Gastrocnemius medialis (tissue), 4 donors: Measurements from ENCODE around the gene CHMP4A. TPM values are rescaled to one million over a fixed set of nuclear protein-coding genes. Genes with fewer than 3 reads are reported as not detected.

Experiments
- ATAC-seq, 2 donors: fragments of 150-250 bp; one replicate each; pipeline ENCODE4 v1.9.1; 2016
- DNase-seq, 2 donors: peaks; one replicate each; pipeline ENCODE4 v3.0.0-alpha.2; 2019
- H3K27ac ChIP-seq, 4 donors: fragments of 200-600 bp; sonication (generic); 1 replicate in 1 of 4; 2 replicates in 3 of 4; pipeline ENCODE4 v1.5.1; 2016 to 2018; ENCODE audit warnings: mild to moderate bottlenecking in 2 of 4, moderate library complexity in 1 of 4
- H3K27me3 ChIP-seq, 3 donors: fragments of 200-600 bp; sonication (generic) in 2 of 3; 1 replicate in 1 of 3; 2 replicates in 2 of 3; pipeline versions ENCODE4 v1.5.1 to v1.6.0; 2016 to 2019; ENCODE audit warnings: mild to moderate bottlenecking in 1 of 3, moderate library complexity in 1 of 3
- H3K36me3 ChIP-seq, 2 donors: fragments of 200-600 bp; sonication (generic) in 1 of 2; one replicate each; pipeline ENCODE4 v1.5.1; 2017 to 2018
- H3K4me1 ChIP-seq, 2 donors: fragments of 200-600 bp; sonication (generic) in 1 of 2; one replicate each; pipeline ENCODE4 v1.5.1; 2016 to 2017; ENCODE audit warnings: mild to moderate bottlenecking in 2 of 2
- H3K4me3 ChIP-seq, 4 donors: fragments of 200-600 bp; sonication (generic) in 3 of 4; 1 replicate in 1 of 4; 2 replicates in 3 of 4; pipeline ENCODE4 v1.5.1; 2016 to 2019; ENCODE audit warnings: mild to moderate bottlenecking in 2 of 4
- H3K9me3 ChIP-seq, 3 donors: fragments of 200-600 bp; sonication (generic) in 2 of 3; 1 replicate in 1 of 3; 2 replicates in 2 of 3; pipeline ENCODE4 v1.5.1; 2016 to 2019
- POLR2A ChIP-seq, 2 donors: fragments of 450-650 bp; IDR thresholded peaks; one replicate each; pipeline ENCODE4 v1.6.1; 2017; ENCODE audit warnings: antibody characterized with exemption in 2 of 2, mild to moderate bottlenecking in 2 of 2, moderate library complexity in 2 of 2
- in situ Hi-C, 4 donors: fragments of 200-750 bp; cut with MboI; loops; one replicate each; pipeline versions ENCODE4 v1.15.0 to v1.8.0; 2017; ENCODE audit warnings: low sequenced_read_pairs in 4 of 4
- intact Hi-C: fragments of 100-400 bp; cut with DNase I; formaldehyde crosslinking; loops from one replicate; pipeline ENCODE4 v1.15.1; 2023; ENCODE audit warnings: low total_unique reads
- total RNA-seq, 4 donors: library from RNA; depleted of rRNA; stranded (reverse); fragments of >200 nt; gene quantifications; one replicate each; pipeline versions ENCODE4 v1.1.0 to v1.2.3, GENCODE V29; 2016
- TF ChIP-seq, protein P1 (sequence below), 5 experiments: fragments of 450-650 bp in 3 of 5; fragments of 200-600 bp in 2 of 5; sonication (generic) in 2 of 5; IDR thresholded peaks in 4 of 5; conservative IDR thresholded peaks in 1 of 5; 1 replicate in 4 of 5; 2 replicates in 1 of 5; pipeline ENCODE4 v1.5.1; 2016 to 2019; ENCODE audit warnings: antibody characterized with exemption in 5 of 5, mild to moderate bottlenecking in 3 of 5, moderate library complexity in 3 of 5

The CHMP4A gene
- total RNA-seq, 4 donors from 2014 or later: 13.6 to 29.8 (median 20.7) TPM

DNA sequence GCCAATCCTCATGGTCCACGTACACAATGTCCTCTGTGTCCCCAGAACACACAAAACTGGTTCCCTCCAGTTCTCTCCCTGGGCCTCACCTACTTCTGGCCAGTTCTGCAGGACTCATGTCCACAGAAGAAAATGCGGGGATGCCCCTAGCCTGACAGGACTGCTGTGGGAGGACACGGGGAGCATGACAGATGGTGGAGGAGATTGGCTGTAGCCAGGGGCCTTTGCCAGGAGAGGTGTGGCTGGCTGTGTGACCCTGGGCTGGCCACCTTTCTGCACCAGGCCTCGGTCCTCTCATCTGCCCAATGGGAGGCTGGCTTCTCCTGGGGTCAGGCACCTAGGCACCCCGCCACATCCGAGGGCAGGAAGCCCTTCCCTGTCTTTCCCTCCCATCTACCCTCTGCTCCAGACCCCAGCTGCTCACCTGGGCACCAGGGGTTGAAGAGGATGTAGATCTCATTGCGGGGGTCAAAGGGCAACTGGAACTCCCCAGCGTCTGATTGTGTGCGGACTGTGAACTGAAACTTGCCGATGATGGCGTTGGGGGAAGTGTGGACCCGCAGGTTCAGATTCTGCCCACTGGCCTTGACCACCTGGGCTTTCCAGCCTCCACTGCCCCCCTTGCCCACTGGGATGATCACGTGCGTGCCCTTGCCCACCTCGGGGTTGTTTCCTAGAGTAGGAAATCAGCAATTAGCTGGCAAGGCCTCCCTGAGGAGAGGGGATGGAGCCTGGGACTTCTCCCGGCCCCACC is 46.9 kb upstream of the CHMP4A start:
- intact Hi-C loops: no loop called here
- in situ Hi-C loops: no loop called here
- Histone ChIP-seq H3K27me3 (no peaks in the 10 kb centered on the region), H3K36me3 (peaks cover 0 to 2% of the 10 kb centered on the region in 2 donors), H3K27ac (no peak overlapping the region), H3K4me3 (no peak overlapping the region), H3K4me1 (no peaks in the 10 kb centered on the region), H3K9me3 (no peaks in the 10 kb centered on the region)
- DNase-seq (no peak), ATAC-seq (no peak)
- TF ChIP-seq, protein P1, sequence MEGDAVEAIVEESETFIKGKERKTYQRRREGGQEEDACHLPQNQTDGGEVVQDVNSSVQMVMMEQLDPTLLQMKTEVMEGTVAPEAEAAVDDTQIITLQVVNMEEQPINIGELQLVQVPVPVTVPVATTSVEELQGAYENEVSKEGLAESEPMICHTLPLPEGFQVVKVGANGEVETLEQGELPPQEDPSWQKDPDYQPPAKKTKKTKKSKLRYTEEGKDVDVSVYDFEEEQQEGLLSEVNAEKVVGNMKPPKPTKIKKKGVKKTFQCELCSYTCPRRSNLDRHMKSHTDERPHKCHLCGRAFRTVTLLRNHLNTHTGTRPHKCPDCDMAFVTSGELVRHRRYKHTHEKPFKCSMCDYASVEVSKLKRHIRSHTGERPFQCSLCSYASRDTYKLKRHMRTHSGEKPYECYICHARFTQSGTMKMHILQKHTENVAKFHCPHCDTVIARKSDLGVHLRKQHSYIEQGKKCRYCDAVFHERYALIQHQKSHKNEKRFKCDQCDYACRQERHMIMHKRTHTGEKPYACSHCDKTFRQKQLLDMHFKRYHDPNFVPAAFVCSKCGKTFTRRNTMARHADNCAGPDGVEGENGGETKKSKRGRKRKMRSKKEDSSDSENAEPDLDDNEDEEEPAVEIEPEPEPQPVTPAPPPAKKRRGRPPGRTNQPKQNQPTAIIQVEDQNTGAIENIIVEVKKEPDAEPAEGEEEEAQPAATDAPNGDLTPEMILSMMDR (IDR thresholded peaks at IDR 0.05 in 4 of 5, conservative IDR thresholded peaks at IDR 0.05 in 1 of 5): no peak
- no peak for TF ChIP-seq POLR2A (IDR thresholded peaks at IDR 0.05)

DNA sequence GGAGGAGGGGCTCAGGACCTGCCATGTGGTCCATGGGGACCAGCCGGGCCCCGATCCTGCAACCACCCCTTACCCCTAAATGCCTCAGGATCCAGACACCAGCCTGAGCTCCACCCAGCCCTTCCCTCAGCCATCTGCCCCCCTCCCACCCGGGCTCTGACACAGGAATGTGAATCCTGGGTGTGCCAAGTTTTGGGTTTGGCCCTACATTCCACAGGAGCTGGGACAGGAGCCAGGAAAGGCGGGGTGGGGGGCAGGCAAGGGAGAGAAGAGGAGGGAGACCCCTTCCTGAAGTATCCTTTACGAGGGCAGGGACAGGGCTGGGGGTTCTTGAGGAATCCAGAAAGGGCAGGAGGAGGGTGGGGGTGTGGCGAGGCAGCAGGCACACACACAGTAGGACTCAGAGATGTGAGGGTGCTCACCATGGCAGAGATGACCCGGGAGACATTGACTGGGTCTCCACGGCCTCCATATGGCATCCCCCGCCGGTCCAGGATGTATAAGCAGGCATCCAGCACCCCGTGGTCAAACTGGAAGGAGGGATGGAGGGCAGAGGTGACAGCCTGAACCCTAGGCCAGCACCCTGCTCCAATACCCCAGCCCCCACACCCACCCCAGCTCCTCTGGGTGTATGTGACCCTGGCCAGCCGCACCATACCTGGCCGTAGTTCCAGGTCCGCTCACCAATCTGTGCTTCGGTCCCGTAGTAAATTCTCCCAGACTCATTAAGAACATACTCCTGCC is 46.2 kb upstream of the CHMP4A start:
- intact Hi-C loops (no loop called here), in situ Hi-C loops (no loop called here)
- no peak overlapping the region for H3K4me3 ChIP-seq
- H3K27me3 ChIP-seq: no peaks in the 10 kb centered on the region
- no peaks in the 10 kb centered on the region for H3K4me1 ChIP-seq
- no peaks in the 10 kb centered on the region for H3K36me3 ChIP-seq
- ATAC-seq (no peak), DNase-seq (no peak)
- no peak overlapping the region for H3K27ac ChIP-seq
- no peaks in the 10 kb centered on the region for H3K9me3 ChIP-seq
- TF ChIP-seq, protein P1 (IDR thresholded peaks at IDR 0.05 in 4 of 5, conservative IDR thresholded peaks at IDR 0.05 in 1 of 5): no peak
- TF ChIP-seq POLR2A (IDR thresholded peaks at IDR 0.05): no peak

DNA sequence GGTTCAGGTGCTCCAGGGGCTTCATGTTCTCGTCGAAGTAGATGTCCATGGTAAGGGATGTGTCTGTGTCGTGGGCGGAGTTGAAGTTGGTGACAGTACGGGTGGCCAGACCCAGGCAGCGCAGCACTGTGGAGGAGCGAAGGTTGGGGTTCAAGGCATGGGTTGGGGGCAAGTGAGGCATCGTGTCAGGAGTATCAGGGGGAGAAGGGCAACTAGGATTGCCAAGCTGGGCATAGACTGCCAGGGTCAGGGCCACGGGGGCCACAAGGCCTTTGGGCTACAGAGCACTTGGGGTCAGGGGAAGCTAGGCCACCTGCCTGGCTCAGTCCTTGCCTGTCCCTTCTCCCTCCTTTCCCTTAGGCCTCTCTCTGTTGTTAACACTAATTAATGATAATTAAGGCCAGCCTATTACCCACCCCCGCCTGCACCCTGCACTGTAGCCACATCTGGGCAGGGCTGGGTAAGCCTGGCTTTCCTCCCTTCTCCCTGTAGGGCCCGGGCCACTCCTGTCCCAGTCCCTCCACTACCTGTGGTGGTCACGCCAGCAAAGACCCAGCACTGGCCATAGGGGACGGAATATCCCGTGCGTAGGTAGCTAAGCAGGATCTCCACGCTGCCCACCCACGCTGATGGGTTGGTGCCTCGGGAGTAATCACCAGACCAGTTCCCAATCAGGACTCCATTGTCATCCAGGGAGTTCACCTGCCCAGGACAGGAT is 45.4 kb upstream of the CHMP4A start:
- no peak for DNase-seq
- no peak overlapping the region for H3K4me3 ChIP-seq
- H3K9me3 ChIP-seq: no peaks in the 10 kb centered on the region
- in situ Hi-C loops: no loop called here
- intact Hi-C loops: no loop called here
- TF ChIP-seq, protein P1 (IDR thresholded peaks at IDR 0.05 in 4 of 5, conservative IDR thresholded peaks at IDR 0.05 in 1 of 5): no peak
- no peak for TF ChIP-seq POLR2A (IDR thresholded peaks at IDR 0.05)
- H3K36me3 ChIP-seq: no peaks in the 10 kb centered on the region
- H3K27ac ChIP-seq: no peak overlapping the region
- no peak for ATAC-seq
- H3K4me1 ChIP-seq: no peaks in the 10 kb centered on the region
- H3K27me3 ChIP-seq: no peaks in the 10 kb centered on the region

DNA sequence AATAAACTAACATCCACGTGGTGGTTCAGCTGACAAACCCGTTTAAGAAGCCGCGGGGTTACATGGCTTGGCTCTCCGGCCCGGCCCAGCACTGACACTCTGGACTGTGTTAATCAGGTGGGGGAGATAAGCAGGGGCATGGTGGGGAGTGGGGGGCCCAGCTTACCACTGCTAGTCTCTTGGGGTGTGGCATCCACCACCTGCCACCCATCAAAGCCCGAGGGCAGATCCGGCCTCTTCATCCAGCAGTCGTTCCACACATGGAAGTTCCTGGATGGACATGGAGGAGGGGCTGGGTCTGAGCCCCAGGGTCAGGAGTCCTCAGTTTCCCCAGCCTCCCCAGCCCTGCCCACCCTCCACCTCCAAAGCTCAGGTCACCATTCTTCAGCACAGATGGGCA is 44.8 kb upstream of the CHMP4A start:
- intact Hi-C loops (no loop called here), in situ Hi-C loops (no loop called here)
- DNase-seq (no peak), ATAC-seq (no peak)
- no peaks in the 10 kb centered on the region for H3K27me3 ChIP-seq
- H3K27ac ChIP-seq: no peak overlapping the region
- H3K4me1 ChIP-seq: no peaks in the 10 kb centered on the region
- no peaks in the 10 kb centered on the region for H3K36me3 ChIP-seq
- no peaks in the 10 kb centered on the region for H3K9me3 ChIP-seq
- TF ChIP-seq POLR2A (IDR thresholded peaks at IDR 0.05): no peak
- TF ChIP-seq, protein P1 (IDR thresholded peaks at IDR 0.05 in 4 of 5, conservative IDR thresholded peaks at IDR 0.05 in 1 of 5): no peak
- H3K4me3 ChIP-seq: no peak overlapping the region
